Stimulated activated CD8-positive, alpha-beta memory T cell treated with anti-CD3 and anti-CD28 coated beads, Interleukin-4, amount 100 ng/mL, for 1 hour (primary cell): Measurements from ENCODE around the gene TMEM184A.

Experiments
- DNase-seq, 2 donors: peaks; one replicate each; pipeline ENCODE4 v3.0.0-alpha.2; 2020; ENCODE audit warnings: low read depth in 2 of 2, low spot score in 1 of 2

TMEM184A gene

DNA sequence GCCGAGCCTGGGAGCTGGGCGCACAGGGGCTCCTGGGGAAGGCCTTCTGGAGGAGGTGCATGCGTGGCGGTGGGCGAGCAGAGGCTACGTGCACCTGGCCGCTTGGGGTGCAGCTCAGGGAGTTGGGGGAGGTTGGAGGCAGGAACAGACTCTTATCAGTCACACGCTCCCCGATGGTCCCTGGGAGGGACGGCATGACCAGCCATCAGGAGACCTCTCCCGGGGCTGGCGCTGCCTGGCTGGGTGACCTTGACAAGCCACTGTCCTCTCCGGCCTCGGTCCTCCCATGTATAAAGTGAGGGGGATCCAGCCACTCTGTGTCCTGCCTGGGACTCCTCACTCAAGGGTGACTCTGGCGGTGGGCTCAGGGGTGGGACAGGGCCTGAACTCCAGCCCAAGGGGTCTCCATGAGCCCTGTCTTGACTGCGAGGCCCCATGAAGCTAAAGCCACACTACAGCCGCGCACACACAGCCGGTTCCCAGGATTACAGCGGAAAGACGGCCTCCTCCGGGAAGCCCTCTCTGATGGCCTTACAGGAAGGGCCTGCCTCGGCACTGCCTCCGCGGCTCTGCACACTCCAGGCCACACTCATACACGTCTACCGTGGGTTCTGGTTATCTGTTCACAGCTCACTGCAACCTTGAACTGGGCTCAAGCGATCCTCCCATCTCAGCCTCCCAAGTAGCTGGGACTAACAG is 2.3 kb downstream of the TMEM184A start:
- no peak for DNase-seq

DNA sequence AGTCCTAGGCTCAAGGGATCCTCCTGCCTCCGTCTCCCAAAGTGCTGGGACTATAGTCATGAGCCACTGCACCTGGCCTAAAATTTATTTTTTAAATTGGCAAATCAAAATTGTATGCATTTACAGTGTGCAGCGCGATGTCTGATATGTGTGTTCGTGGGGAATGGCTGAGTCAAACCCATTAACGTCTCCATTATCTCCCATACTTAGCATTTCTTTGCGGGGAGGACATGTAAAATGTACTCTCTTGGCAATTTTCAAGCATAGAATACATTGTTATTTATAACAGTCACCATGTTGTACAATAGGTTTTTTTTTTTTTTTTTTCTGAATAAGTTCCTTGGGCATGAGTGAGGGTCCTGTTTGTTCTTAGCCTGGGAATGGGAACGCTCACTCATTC is 3.8 kb downstream of the TMEM184A start:
- no peak for DNase-seq

DNA sequence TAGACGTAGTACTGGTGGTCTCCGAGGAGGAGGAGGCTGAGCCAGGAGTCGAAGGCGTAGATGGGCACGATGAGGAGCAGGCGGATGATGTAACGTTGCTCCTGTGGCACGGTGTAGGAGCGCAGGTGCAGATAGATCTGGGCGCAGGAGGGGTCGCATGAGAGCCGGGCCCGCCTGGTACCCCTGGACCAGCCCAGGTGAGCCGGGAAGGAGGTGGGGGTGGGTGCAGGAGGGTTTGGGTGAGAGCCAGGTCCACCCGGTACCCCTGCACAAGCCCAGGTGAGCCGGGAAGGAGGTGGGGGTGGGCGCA is 5.2 kb downstream of the TMEM184A start:
- DNase-seq = no peak

DNA sequence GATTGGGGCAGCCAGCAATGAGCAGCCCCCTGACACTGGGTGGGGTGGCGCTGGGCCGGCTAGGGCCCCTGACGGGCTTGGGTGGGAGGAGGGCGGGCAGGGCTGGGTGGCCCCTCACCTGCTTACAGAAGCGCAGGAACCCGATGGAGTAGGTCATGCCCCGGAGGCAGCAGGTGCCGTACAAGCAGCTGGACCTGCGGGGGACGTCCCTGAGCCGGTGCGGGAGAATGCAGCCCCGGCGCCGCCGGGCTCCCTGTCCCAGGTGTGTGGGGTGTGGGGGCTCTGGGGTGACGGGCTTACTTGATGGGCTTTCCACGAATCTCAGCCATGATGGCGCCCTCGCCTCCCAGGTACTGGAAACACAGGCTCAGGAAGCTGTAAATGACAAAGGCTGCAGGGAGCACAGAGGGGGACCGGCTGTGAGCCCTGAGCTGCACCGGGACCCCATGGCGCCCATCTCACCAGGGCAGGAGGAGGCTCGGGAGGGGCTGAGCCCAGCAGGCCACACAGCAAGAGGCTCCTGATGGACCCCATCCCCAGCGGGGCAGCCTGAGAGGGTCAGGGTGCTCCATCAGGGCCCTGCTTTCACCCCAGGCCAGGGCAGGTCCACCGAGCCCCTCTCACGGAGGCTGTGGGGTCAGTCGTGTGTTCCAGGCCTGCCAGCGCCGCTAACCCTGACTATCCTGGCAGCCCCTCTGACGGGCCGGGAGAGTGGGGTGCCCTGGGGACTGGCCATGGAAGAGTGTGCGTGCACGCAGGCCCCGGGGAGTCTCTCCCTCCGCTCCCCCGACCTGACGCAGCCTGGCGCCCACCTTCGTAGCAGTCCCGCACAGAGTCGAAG is 5.8 kb downstream of the TMEM184A start:
- DNase-seq = no peak

DNA sequence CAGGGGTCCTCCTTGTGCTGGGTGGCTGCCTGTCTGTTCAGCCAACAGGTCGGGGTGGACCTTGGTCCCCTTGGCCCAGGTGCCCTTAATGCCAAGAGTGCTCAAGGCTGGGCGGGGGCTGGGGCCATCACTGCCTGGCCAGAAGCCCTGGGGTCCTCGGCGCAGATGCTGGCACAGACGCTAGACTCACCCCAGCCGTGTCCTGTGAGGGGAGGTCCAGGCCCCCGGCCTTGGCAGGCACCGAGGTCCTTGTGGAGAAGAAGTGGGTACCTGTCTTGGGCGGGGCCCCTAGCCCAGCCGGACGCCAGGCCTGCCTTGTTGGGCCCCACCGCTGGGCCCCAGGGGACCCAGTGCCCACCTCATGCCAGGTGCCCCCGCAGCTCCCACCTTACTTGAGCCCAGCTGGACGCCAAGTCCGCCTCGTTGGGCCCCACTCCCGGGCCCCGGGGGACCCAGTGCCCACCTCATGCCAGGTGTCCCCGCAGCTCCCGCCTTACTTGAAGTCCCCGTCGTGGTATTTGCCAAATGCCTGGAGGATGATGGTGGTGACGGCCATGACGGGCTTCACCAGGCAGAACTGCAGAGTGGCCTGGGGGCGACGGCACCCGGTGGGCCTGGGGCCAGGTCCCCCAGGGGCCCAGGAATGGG is 6.5 kb downstream of the TMEM184A start:
- no peak for DNase-seq

DNA sequence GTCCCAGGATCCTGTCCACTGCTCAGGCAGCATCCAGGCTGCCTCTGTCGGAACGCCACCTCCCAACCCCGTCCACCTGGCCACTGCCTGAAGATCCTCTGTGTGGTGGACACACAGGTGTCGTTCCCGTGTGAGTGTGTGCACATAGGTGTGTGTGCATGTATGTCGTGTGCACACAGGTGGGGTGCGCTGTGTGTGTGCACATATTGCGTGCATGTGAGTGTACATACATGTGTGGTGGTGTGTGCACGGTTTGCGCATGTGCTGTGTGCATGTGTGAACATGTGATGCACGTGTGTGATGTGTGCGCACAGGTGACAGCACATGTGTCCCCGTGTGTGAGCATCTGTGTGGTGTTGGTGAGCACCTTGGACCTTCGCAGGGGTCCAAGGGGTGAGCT is 7.1 kb downstream of the TMEM184A start:
- no peak for DNase-seq

DNA sequence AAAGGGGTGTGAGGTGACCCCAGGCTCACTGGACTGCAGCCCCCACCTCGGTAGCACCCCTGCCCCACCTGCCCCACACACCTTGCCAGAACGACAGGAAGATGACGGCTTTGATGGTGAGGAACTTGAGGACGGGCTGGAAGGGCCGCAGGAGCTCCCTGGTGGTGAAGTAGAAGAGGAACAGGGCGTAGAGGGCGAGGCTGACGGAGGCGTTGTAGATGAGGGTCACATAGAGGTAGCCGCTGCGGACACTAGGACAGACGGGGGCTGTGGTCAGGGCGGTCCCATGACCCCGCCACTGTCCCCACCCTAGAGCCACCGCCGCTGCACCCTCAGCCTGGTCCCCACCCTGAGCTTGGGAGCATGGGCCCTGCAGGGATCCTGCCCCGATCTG is 7.6 kb downstream of the TMEM184A start:
- no peak for DNase-seq

DNA sequence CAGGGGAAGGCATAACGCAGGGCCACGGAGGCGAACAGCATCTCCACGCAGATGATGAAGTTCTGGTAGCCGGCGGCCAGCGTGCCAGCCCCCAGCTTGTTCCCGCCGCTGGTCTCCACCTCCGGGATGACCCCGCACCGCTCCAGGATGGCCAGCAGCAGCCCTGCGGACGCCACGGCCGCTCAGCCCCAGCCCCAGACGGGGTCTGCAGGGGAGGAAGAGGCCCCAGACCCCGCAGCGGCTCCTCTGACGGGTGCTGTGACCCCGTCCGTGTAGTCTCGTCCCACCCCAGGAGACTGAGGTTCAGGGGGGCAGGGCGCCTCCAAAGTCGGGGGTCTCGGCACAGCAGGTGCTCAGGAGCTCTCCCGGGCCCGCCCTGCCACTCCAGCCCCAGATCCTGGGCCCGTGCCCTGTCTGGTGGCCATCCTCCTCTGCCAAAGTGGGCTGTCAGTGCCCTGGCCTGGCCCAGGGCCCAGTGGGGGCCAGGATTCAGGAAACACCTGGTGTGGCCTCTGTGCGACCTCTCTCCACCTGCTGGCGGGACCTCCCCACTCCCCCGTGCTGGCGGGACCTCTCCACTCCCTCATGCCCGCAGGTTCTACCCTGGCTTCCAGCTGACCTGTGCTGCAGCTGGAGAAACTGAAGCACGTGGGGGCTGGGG is 8.1 kb downstream of the TMEM184A start:
- no peak for DNase-seq

DNA sequence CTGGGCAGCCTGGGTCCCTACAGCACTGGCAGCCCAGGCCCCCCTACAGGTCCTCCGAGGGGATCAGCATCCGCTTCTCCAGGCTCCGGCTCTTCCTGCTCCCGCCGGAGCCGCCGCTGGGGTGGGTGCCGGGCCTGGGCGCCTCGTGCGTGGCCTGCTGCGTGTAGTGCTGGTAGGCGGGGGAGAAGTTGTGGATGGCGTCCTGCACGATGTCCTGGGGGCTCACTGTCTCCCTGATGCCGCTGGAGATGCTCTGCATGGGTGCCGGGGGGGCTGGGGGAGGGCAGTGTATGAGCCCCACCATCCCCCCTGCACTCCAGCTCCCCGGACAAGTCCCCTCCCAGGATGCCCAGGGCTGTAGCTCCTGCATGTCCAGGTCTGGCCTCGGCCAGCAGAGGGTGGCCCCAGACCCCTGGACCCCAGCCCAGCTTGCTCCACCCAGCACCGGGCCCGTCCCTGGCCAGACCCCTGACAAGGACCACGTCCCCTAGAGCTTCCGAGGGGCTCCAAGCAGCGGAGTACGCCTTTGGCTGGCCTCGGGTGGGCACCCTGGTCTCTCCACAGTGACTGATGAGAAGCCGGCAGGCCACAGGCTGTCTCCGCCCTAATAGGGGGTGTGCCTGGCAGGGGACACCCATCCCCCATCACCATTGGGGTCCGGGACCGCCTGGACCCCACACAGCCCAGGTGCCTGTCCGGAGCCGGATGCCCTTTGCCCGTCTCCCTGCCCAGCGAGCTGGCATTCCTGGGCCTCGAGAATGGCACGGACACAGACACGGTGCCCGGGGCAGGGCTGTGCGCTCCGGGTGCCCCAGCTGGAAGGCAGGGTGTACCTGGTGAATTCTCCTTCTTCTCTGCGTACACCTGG is 8.9 kb downstream of the TMEM184A start:
- DNase-seq = no peak

DNA sequence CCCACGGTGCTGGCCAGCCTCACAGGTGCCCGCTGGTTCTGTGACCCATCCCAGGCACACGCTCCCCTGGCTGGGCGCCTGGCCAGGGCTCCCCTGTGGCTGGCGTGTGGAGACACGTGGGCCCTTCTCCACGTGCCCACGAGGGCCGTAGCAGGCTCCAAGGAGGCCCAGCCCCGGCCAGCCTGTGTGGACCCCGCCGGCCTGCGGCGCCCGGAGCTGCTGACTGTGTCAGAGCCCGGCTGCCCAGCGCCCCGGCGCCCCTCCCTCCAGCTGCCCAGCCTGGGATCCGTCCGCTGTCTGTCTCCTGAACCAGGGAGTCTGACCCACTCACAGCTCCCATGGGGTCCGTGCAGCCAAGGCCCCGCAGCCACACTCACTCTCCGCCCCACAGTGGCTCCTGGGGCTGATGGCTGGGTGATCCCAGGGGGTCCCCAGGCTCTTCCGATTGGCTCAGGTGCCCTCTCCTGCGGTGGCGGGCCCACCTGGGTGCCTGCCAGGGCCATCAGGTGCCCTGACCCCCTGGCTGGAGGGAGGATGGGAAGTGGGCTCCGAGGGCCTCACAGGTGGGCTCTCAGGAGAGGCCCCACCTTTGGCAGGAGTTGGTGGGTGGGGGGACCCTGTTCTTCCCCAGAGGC is 9.6 kb downstream of the TMEM184A start:
- DNase-seq = no peak

DNA sequence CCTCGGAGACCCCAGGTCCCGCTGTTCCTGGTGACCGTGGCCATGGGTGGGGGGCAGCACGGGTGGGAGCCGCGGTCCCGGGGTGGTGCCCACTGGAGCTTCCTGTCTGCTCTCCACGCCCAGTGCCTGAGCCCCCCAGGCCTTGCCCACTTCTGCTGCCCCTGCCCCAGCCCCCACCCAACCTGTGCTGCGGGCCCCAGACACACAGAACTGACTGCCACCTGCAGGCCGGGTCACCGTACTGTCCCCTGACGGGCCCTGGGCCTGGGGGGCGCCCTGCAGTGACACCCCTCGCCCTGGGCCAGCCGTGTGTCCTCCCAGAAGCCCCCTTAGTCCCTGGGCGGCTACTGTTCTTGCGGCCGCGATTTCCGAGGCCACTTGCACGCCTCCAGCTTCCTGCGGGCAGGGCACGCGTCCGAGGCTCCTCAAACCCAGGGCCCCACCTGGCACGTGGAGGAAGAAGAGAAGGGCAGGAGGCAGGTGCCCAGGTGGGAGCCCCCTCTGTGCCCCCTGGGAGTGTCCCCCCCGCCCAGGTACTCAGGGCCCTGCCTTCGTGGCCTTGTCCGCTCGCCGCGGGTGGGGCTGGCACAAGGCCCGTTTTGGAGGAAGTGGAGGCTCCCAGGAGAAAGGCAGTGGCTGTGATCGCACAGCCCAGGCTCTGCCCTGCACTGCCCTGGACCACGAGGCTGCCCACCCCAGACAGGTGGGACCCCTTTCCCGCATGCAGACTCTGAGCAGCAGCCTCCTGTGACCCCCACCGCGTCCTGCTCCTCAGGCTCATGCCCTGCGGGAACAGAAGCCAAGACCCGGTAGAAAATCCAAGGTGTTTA is 10.4 kb downstream of the TMEM184A start:
- no peak for DNase-seq

DNA sequence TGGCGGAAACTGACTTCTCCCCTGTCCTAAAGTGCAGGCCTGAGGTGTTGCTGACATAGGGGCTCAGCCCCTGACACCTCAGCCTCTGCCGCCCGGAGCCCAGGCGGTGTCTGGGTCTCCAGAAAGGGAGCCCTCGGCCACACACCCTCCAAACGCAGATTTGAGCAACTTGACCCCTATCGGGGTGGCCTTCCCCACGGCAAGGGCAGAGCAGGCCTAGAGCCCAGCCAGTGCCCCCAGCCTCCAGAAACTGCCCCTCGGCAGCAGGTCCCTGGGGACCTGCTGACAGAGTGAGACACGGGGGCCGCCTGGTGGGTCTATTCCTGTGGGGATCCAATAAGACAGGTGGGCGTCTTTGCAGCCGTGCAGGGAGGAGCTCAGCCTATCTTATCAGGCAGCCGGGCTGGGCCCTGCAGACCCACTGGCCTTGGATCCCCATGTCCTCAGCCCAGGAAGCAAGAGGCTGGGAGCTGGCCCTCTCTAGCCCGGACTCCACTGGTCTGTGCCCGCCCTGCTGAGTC is 11.0 kb downstream of the TMEM184A start:
- DNase-seq = no peak

DNA sequence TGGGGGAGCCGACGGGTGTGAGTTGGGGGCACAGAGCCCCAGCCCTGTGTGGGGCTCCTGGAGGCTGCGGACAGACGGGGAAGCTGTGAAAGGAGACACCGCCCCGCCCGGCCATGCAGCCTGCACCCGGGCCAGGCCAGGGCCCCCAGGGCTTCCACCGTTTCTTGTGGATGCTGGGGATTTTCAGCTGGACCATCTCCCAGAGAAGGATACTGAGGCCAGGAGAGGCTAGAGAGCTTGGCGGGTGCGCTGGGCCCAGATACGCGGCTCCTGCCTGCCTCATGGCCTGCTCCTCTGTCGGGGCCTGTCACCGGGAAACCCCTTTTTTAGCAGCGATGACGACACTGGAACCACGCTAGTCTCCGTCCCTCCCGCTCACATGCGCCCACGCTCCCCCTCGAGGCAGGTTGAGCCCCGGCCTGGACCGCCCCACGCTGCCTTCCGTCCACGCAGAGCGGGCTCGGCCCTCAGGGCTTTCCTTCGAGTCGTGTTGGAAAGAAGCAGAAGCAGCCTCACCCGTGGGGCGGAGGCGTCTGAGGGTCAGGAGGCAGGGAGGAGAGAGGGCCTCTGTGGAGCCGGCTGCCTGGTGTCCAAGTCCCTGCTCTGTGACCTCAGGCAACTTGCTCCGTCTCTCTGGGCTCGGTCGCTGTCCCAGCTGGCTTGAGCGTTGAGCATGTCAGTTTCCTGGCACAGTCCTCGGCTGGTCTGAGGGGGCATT is 11.7 kb downstream of the TMEM184A start:
- no peak for DNase-seq

DNA sequence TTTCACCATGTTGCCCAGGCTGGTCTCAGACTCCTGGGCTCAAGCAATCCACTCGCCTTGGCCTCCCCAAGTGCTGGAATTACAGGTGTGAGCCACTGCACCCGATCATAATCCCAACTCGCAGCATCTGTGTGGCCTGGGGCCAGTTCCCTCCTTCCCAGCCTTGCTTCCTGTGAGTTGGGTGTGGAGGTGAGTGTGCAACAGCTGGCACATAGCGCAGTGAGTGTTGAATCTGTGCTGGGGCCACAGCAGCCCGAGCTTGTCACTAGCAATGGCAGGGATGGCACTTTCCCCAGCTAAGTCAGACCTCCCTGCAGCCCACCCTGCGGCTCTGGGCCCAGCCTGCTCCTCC is 12.2 kb downstream of the TMEM184A start:
- DNase-seq = no peak

DNA sequence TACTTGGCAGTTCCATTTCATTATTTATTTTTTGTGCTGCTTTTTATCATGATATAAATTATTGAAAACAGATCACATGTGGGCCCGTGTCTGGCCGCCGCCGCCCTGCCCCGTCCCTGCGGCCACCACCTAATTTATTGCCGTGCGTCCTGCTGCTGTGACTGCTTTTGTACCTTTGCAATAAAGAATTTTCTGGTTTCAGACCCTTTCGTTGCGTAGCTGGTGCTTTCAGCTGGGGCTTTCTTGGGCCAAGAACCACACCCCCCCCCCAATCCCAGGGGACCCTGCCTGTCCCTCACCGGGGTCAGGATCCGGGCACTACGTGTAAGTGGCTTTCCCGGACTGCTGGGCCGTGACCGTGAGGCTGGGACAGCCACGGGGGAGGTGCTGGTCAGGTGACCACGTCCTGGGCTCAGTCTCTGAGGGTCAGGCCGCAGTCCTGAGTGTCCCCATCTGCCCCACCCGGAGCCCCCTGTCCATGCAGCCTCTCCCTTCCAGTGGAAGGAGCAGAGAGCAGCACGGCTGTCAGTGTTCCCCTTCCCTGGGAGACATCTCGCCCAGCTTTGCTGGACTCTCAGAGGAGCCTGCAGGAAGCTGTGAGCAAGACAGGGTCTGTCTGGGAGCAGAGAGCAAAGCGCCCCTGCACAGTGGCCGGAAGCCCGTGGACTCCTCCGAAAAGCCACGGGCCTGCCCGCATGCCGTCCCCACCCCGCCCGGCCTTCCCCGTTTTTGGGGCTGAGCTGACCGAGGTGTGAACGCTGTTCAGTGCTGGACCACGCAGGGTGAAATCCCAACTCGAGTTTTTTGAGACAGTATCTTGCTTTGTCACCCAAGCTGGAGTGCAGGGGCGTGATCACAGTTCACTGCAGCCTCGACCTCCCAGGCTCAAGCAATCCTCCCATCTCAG is 12.9 kb downstream of the TMEM184A start:
- DNase-seq = no peak

DNA sequence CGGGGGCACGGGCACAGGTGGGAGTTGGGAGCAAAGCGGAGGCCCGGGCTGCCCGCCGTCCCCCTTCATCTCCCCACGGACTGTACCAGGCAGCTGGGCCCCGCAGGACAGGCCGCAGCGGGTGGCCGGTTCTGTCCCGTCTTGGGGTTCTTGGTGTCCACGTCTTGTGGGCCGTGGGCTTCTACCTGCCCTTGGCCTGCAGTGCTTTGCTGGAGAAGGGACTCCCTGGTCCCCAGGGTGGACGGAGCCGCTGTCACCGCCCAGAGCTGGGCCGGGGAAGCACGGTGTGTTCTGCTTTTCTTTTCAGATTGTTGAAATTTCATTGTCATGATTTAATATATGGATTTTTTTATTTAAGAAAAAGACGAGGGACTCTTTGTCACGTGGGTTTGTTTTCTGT is 13.7 kb downstream of the TMEM184A start:
- no peak for DNase-seq

DNA sequence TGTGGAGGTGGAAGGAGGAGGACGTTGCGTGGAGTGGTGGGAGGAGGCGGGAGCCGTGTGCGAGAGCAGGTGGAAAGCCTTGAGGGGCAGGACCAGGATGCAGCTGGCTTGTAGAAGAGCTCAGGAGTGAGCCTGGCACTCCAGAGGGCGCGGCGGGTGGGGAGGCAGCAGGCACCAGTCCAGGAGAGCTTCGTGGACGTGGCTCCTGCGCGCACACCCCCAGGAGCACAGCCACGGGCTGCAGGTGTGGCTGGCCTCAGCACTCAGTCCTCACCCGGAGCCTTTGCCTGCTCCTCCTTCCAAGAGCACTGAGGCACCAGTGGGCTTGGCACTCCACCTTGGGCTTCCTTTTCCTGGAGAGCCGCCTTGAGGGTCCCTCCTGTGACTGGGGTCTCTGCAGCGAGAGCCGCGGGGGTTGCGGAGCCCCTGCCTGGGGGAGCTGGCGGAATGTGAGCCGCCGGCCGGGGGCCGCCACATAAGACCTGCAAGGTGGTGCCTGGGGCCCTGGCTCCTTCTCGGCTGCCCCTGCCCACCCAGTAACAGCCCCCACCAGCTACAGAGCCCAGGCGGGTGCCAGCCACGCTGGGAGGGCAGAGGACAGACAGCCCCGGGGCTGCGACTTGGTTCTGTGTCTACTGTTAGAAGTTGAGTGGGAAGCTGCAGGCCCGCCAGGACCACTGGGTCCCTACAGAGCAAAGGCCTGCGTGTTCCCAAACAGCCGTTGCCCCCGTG is 14.4 kb downstream of the TMEM184A start:
- no peak for DNase-seq
